Neural cell (in vitro differentiated cells): ENCODE data around the gene CAMKMT. TPM values are rescaled to one million over a fixed set of nuclear protein-coding genes. Genes with fewer than 3 reads are reported as not detected.

Experiments used
- H2AFZ ChIP-seq: fragments of 200-600, 300-800 bp; sonication (generic), shearing (Covaris generic); 2 replicates; pipeline ENCODE4 v1.6.0; 2014; ENCODE audit warnings: low read depth, mild to moderate bottlenecking, antibody characterized with exemption, low read length, moderate library complexity
- H3F3A ChIP-seq: fragments of 200-600 bp; shearing (Covaris generic); 2 replicates; pipeline ENCODE4 v1.6.1; 2016; ENCODE audit warnings: mild to moderate bottlenecking, moderate library complexity, mixed read lengths, antibody characterized with exemption, low read length; ENCODE audit not compliant: insufficient read depth, poor library complexity, severe bottlenecking
- H3K27ac ChIP-seq: fragments of 200-600, 300-800 bp; sonication (generic), shearing (Covaris generic); 2 replicates; pipeline ENCODE4 v1.5.1; 2014; ENCODE audit warnings: mild to moderate bottlenecking, low read length, moderate library complexity
- H3K27me3 ChIP-seq: fragments of 300-800, 200-600 bp; sonication (generic), shearing (Covaris generic); 2 replicates; pipeline ENCODE4 v1.6.0; 2014; ENCODE audit warnings: mild to moderate bottlenecking, low read depth, low read length, moderate library complexity; ENCODE audit not compliant: insufficient read depth
- H3K36me3 ChIP-seq: fragments of 300-800, 200-600 bp; sonication (generic), shearing (Covaris generic); 2 replicates; pipeline ENCODE4 v1.5.1; 2014; ENCODE audit warnings: mild to moderate bottlenecking, antibody characterized with exemption, low read length, moderate library complexity; ENCODE audit not compliant: insufficient read depth
- H3K4me2 ChIP-seq: fragments of 300-800, 200-600 bp; sonication (generic), shearing (Covaris generic); 2 replicates; pipeline ENCODE4 v1.6.0; 2014; ENCODE audit warnings: mild to moderate bottlenecking, low read length
- H3K4me3 ChIP-seq: fragments of 300-800, 200-600 bp; sonication (generic), shearing (Covaris generic); 2 replicates; pipeline ENCODE4 v1.5.1; 2014; ENCODE audit warnings: mild to moderate bottlenecking, low read length, moderate library complexity
- H3K79me2 ChIP-seq: fragments of 200-600 bp; shearing (Covaris generic); replicated peaks from 2 replicates; pipeline ENCODE4 v1.6.0; 2014; ENCODE audit warnings: mild to moderate bottlenecking, low read length, moderate library complexity; ENCODE audit not compliant: insufficient read depth
- H3K9ac ChIP-seq: fragments of 300-800, 200-600 bp; sonication (generic), shearing (Covaris generic); 2 replicates; pipeline ENCODE4 v1.6.1; 2016; ENCODE audit warnings: mild to moderate bottlenecking, low read length, mixed read lengths
- H3K9me2 ChIP-seq: fragments of 200-600 bp; shearing (Covaris generic); 2 replicates; pipeline ENCODE4 v1.6.1; 2016; ENCODE audit warnings: mild to moderate bottlenecking, low read length, mixed read lengths; ENCODE audit not compliant: insufficient read depth
- H3K9me3 ChIP-seq: fragments of 200-600, 300-800 bp; sonication (generic), shearing (Covaris generic); 2 replicates; pipeline ENCODE4 v1.6.1; 2016; ENCODE audit warnings: mild to moderate bottlenecking, mixed run types, low read length, moderate library complexity, mixed read lengths
- H4K20me1 ChIP-seq: fragments of 200-600 bp; shearing (Covaris generic); 2 replicates; pipeline ENCODE4 v1.6.1; 2016; ENCODE audit warnings: mild to moderate bottlenecking, mixed run types; ENCODE audit not compliant: insufficient read depth
- CTCF ChIP-seq: fragments of 450-650 bp; IDR thresholded peaks from 2 replicates; pipeline ENCODE4 v1.5.1; 2014; ENCODE audit warnings: antibody characterized with exemption, mild to moderate bottlenecking, moderate library complexity; ENCODE audit not compliant: poor library complexity, severe bottlenecking
- EP300 ChIP-seq: fragments of 450-650 bp; conservative IDR thresholded peaks from 2 replicates; pipeline ENCODE4 v1.6.1; 2014; ENCODE audit warnings: antibody characterized with exemption, mild to moderate bottlenecking, moderate library complexity; ENCODE audit not compliant: poor library complexity, severe bottlenecking
- EZH2 ChIP-seq: fragments of 200-600, 300-800 bp; shearing (Covaris generic), sonication (generic); IDR thresholded peaks from 2 replicates; pipeline ENCODE4 v1.6.1; 2014; ENCODE audit warnings: antibody characterized with exemption, low read length, borderline replicate concordance, mild to moderate bottlenecking; ENCODE audit not compliant: insufficient read depth, poor library complexity, severe bottlenecking
- MXI1 ChIP-seq: fragments of 450-650 bp; conservative IDR thresholded peaks from 2 replicates; pipeline ENCODE4 v1.6.1; 2014; ENCODE audit warnings: antibody characterized with exemption, mild to moderate bottlenecking; ENCODE audit not compliant: poor library complexity, severe bottlenecking
- POLR2AphosphoS5 ChIP-seq: IDR thresholded peaks from 2 replicates; pipeline ENCODE4 v1.6.1; 2012
- RAD21 ChIP-seq: fragments of 450-650 bp; conservative IDR thresholded peaks from 2 replicates; pipeline ENCODE4 v1.6.1; 2014; ENCODE audit warnings: antibody characterized with exemption, mild to moderate bottlenecking, moderate library complexity
- SMC3 ChIP-seq: fragments of 450-650 bp; conservative IDR thresholded peaks from 2 replicates; pipeline ENCODE4 v1.6.1; 2014; ENCODE audit warnings: antibody characterized with exemption, mild to moderate bottlenecking, moderate library complexity; ENCODE audit not compliant: poor library complexity
- TAF1 ChIP-seq: IDR thresholded peaks from 2 replicates; pipeline ENCODE4 v1.6.1; 2012; ENCODE audit warnings: low read depth
- polyA plus RNA-seq: library from polyadenylated mRNA; depleted of rRNA; stranded (reverse); fragments of >200 nt; gene quantifications from 2 replicates; pipeline ENCODE4 v1.2.3, GENCODE V29; 2014
- TF ChIP-seq, protein P1 (sequence below): IDR thresholded peaks from 2 replicates; pipeline ENCODE4 v1.6.1; 2012; ENCODE audit warnings: borderline replicate concordance

Gene CAMKMT
- polyA plus RNA-seq, 1 donor from 2014 or later, result 5.1 TPM

DNA sequence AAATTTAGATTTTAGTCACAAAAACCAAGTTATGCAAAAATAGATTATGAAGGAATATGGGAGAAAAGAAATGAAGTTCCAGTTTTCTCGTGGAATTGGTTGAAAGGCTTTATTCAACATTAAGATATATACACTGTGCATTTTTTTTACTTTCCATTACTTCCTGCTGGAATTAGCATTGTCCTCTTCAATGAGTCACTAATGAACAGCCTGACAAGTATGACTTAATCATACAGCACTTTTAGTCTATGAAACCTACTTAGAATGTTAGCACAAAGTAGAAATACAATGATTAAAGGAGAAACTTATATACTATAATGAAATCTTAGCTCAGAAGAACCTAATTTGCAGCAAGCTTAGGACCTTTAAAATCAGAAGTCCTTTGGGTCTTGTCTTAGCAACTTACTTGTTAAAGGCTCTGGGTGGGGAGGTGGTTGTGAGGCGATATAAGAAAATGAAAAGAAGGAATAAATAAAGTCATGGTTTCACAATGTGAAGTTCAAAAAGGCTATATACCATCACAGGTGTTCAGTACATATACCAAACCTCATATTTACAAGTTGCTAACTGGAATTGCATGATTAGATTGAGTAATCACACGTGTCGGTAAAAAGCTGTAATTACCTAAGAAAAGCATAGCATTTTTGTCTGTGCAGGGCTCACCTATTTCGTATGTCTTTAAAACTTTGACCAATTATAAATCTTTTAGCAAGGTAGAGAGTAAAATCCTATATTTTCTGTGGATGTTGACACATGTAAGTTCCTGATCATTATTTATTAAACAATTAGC, 236.8 kb downstream of the CAMKMT start:
- Histone ChIP-seq H2AFZ (no peak overlapping the region), H3K79me2 (no peaks in the 10 kb centered on the region), H4K20me1 (no peaks in the 10 kb centered on the region), H3K9me2 (no peaks in the 10 kb centered on the region), H3K9ac (no peak overlapping the region), H3K36me3 (no peaks in the 10 kb centered on the region), H3F3A (no peaks in the 10 kb centered on the region), H3K4me3 (no peak overlapping the region), H3K27ac (no peak overlapping the region), H3K4me2 (no peak overlapping the region), H3K27me3 (no peaks in the 10 kb centered on the region), H3K9me3 (no peaks in the 10 kb centered on the region)
- TF ChIP-seq EP300 (no peak), CTCF (no peak), POLR2AphosphoS5 (no peak), MXI1 (no peak), TAF1 (no peak), SMC3 (no peak), RAD21 (no peak), EZH2 (no peak)
- TF ChIP-seq, protein P1, sequence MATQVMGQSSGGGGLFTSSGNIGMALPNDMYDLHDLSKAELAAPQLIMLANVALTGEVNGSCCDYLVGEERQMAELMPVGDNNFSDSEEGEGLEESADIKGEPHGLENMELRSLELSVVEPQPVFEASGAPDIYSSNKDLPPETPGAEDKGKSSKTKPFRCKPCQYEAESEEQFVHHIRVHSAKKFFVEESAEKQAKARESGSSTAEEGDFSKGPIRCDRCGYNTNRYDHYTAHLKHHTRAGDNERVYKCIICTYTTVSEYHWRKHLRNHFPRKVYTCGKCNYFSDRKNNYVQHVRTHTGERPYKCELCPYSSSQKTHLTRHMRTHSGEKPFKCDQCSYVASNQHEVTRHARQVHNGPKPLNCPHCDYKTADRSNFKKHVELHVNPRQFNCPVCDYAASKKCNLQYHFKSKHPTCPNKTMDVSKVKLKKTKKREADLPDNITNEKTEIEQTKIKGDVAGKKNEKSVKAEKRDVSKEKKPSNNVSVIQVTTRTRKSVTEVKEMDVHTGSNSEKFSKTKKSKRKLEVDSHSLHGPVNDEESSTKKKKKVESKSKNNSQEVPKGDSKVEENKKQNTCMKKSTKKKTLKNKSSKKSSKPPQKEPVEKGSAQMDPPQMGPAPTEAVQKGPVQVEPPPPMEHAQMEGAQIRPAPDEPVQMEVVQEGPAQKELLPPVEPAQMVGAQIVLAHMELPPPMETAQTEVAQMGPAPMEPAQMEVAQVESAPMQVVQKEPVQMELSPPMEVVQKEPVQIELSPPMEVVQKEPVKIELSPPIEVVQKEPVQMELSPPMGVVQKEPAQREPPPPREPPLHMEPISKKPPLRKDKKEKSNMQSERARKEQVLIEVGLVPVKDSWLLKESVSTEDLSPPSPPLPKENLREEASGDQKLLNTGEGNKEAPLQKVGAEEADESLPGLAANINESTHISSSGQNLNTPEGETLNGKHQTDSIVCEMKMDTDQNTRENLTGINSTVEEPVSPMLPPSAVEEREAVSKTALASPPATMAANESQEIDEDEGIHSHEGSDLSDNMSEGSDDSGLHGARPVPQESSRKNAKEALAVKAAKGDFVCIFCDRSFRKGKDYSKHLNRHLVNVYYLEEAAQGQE, result no peak

DNA sequence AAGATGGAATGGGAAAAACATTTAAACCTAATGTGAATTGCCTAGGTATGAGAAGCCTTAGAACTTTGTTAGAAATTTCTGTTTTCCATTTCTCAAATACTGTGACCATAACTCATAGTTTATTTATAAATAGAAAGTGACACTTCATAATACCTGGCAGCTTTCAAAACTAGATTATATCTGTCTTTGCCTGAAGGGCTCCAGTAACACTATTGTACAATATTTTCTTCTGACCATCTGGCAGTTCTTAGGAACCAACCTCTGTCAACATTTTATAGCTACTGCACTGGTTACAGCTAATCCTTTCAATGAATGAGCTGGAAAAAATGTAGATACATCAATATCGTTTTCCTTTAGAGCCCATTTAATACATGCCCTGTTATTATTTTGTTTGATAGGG, 237.4 kb downstream of the CAMKMT start:
- no peaks in the 10 kb centered on the region for H3F3A ChIP-seq
- no peaks in the 10 kb centered on the region for H3K9me3 ChIP-seq
- TF ChIP-seq, protein P1, result no peak
- TF ChIP-seq TAF1 (no peak), POLR2AphosphoS5 (no peak), MXI1 (no peak), RAD21 (no peak)
- no peaks in the 10 kb centered on the region for H3K36me3 ChIP-seq
- H3K9ac ChIP-seq, result no peak overlapping the region
- H3K27me3 ChIP-seq, result no peaks in the 10 kb centered on the region
- H3K79me2 ChIP-seq, result no peaks in the 10 kb centered on the region
- no peak overlapping the region for H3K4me2 ChIP-seq
- no peak overlapping the region for H2AFZ ChIP-seq
- no peak overlapping the region for H3K4me3 ChIP-seq
- H3K9me2 ChIP-seq, result no peaks in the 10 kb centered on the region
- no peak overlapping the region for H3K27ac ChIP-seq
- no peaks in the 10 kb centered on the region for H4K20me1 ChIP-seq
